CD4-positive, CD25-positive, alpha-beta regulatory T cell (primary cell): ENCODE data around the gene PIEZO1. TPM values are rescaled to one million over a fixed set of nuclear protein-coding genes. Genes with fewer than 3 reads are reported as not detected.

Source experiments
- ATAC-seq, 2 donors: fragments of 150-1000 bp; cut with Tn5 transposase; one replicate each; pipeline ENCODE4 v1.10.0; 2021; ENCODE audit warnings: low read depth in 2 of 2, moderate number of reproducible peaks in 2 of 2, moderate library complexity in 1 of 2
- DNase-seq, 3 donors: peaks; one replicate each; pipeline versions ENCODE4 v3.0.0 to v3.0.0-alpha.2; 2012 to 2022; ENCODE audit warnings: mixed read lengths in 1 of 3
- H3K27ac ChIP-seq: one replicate; pipeline ENCODE4 v1.7.0; 2013; ENCODE audit warnings: mild to moderate bottlenecking, low read length; ENCODE audit not compliant: insufficient read depth, poor library complexity, severe bottlenecking
- H3K27me3 ChIP-seq: one replicate; pipeline ENCODE4 v1.7.0; 2013; ENCODE audit warnings: low read length; ENCODE audit not compliant: control insufficient read depth, insufficient read depth
- H3K36me3 ChIP-seq: one replicate; pipeline ENCODE4 v1.7.0; 2013; ENCODE audit warnings: mild to moderate bottlenecking, low read length, moderate library complexity; ENCODE audit not compliant: control insufficient read depth, insufficient read depth
- H3K4me1 ChIP-seq: 2 replicates; pipeline ENCODE4 v1.7.0; 2013; ENCODE audit warnings: mild to moderate bottlenecking, low read length; ENCODE audit not compliant: insufficient read depth, control insufficient read depth, poor library complexity, severe bottlenecking
- H3K4me3 ChIP-seq: one replicate; pipeline ENCODE4 v1.7.0; 2013; ENCODE audit warnings: low read depth, mild to moderate bottlenecking, low read length, moderate library complexity
- H3K9me3 ChIP-seq, 2 experiments: 1 replicate in 1 of 2; 2 replicates in 1 of 2; pipeline ENCODE4 v1.7.0; 2013; ENCODE audit warnings: low read length in 2 of 2, mild to moderate bottlenecking in 1 of 2, moderate library complexity in 1 of 2; ENCODE audit not compliant: control insufficient read depth in 2 of 2
- H3K27ac Mint-ChIP-seq, 3 donors: one replicate each; pipeline ENCODE4 v1.8.0; 2020 to 2022; ENCODE audit warnings: mild to moderate bottlenecking in 3 of 3, mixed read lengths in 3 of 3, moderate library complexity in 2 of 3
- H3K27me3 Mint-ChIP-seq: one replicate; pipeline ENCODE4 v1.8.0; 2022; ENCODE audit warnings: mild to moderate bottlenecking, mixed read lengths
- H3K36me3 Mint-ChIP-seq: one replicate; pipeline ENCODE4 v1.8.0; 2020; ENCODE audit warnings: mixed read lengths
- H3K4me1 Mint-ChIP-seq, 4 donors: one replicate each; pipeline ENCODE4 v1.8.0; 2020 to 2022; ENCODE audit warnings: mixed read lengths in 4 of 4, mild to moderate bottlenecking in 1 of 4
- H3K4me3 Mint-ChIP-seq, 4 donors: one replicate each; pipeline ENCODE4 v1.8.0; 2020 to 2022; ENCODE audit warnings: mild to moderate bottlenecking in 4 of 4, mixed read lengths in 4 of 4, moderate library complexity in 3 of 4
- H3K9me3 Mint-ChIP-seq, 7 donors: one replicate each; pipeline ENCODE4 v1.8.0; 2020 to 2022; ENCODE audit warnings: mixed read lengths in 7 of 7, mild to moderate bottlenecking in 3 of 7, moderate library complexity in 2 of 7
- polyA plus RNA-seq, 4 donors: library from polyadenylated mRNA; unstranded; fragments of 300-500 nt; fragmentation: Illumina TruSeq; gene quantifications; one replicate each; pipeline ENCODE4 v1.2.3, GENCODE V29; 2021
- total RNA-seq: library from RNA; stranded (reverse); gene quantifications from one replicate; pipeline ENCODE4 v1.2.3, GENCODE V29; 2022

The PIEZO1 gene
- total and polyA plus RNA-seq, 5 donors from 2014 or later = 18.1 to 337 (median 20.2) TPM

GRCh38 chr16:88754912-88755744 is 29.9 kb downstream of the PIEZO1 start:
- no peaks in the 10 kb centered on the region for H3K27me3 Mint-ChIP-seq
- H3K9me3 Mint-ChIP-seq = no peaks in the 10 kb centered on the region
- H3K27ac Mint-ChIP-seq = peak overlapping the region in 1 of 3 donors; percentile 10
- DNase-seq (peak in 1 of 3 donors; percentile 43), ATAC-seq (peak in 1 of 2 donors; percentile 25)
- no peaks in the 10 kb centered on the region for H3K27me3 ChIP-seq
- peaks cover 0 to 38% (median 15%) of the 10 kb centered on the region in 4 donors for H3K4me1 Mint-ChIP-seq
- no peak overlapping the region for H3K27ac ChIP-seq
- H3K4me1 ChIP-seq = peaks cover 33% of the 10 kb centered on the region
- no peaks in the 10 kb centered on the region for H3K9me3 ChIP-seq
- H3K4me3 ChIP-seq = no peak overlapping the region
- H3K36me3 Mint-ChIP-seq = no peaks in the 10 kb centered on the region
- H3K36me3 ChIP-seq = peaks cover 8% of the 10 kb centered on the region
- H3K4me3 Mint-ChIP-seq = no peak overlapping the region

GRCh38 chr16:88754109-88754911 is 30.7 kb downstream of the PIEZO1 start:
- Histone ChIP-seq H3K4me1 (peaks cover 24% of the 10 kb centered on the region), H3K27me3 (no peaks in the 10 kb centered on the region), H3K36me3 (peaks cover 8% of the 10 kb centered on the region), H3K27ac (no peak overlapping the region), H3K4me3 (no peak overlapping the region), H3K9me3 (no peaks in the 10 kb centered on the region)
- no peak for DNase-seq
- no peaks in the 10 kb centered on the region for H3K36me3 Mint-ChIP-seq
- peaks cover 0 to 34% (median 13%) of the 10 kb centered on the region in 4 donors for H3K4me1 Mint-ChIP-seq
- H3K4me3 Mint-ChIP-seq = no peak overlapping the region
- no peaks in the 10 kb centered on the region for H3K9me3 Mint-ChIP-seq
- peak overlapping the region in 1 of 3 donors; percentile 62 for H3K27ac Mint-ChIP-seq
- ATAC-seq = no peak
- H3K27me3 Mint-ChIP-seq = no peaks in the 10 kb centered on the region

DNA sequence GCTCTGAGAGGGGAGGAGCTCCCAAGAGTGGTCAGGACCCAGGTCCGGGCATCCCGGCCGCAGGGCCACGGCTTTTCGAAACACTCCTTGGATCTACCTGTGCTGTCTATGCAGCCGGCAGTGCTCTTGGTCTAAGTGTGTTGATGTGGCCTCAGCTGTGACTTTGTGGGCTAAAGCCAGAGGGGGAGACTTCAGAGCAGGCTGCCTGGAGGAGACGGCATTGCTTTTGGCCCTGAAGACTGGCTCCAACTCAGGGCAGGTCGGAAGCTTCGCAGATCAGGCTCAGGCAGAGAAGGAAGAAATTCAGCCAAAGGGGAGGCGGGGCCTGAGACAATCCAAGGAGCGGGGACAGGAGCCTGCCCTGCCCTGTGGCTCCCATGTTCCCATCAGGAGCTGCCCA is 31.4 kb downstream of the PIEZO1 start:
- Histone ChIP-seq H3K9me3 (no peaks in the 10 kb centered on the region), H3K27me3 (no peaks in the 10 kb centered on the region), H3K4me1 (peaks cover 17% of the 10 kb centered on the region), H3K36me3 (peaks cover 8% of the 10 kb centered on the region), H3K27ac (no peak overlapping the region), H3K4me3 (no peak overlapping the region)
- no peaks in the 10 kb centered on the region for H3K9me3 Mint-ChIP-seq
- peaks cover 0 to 27% (median 8%) of the 10 kb centered on the region in 4 donors for H3K4me1 Mint-ChIP-seq
- H3K4me3 Mint-ChIP-seq = no peak overlapping the region
- no peaks in the 10 kb centered on the region for H3K36me3 Mint-ChIP-seq
- ATAC-seq = no peak
- DNase-seq = no peak
- no peaks in the 10 kb centered on the region for H3K27me3 Mint-ChIP-seq
- peak overlapping the region; percentile 62 to 83 (median 71) for H3K27ac Mint-ChIP-seq

DNA sequence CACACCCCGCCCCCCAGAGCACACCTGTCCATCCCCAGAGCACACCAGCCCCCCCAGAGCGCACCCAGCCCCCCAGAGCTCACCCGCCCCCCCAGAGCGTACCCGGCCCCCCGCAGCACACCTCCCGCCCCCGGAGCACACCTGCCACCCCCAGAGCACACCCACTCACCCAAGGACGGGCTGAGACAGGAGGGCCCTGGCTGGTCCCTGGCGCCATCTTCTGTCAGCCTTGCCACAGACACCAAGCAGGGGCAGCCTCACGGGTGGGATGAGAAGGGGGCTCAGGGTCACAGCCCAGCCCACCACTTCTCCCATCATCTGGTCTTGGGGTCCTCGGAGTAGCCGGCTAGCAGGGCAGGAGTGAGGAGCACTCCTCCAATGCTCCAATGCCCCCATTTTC is 31.8 kb downstream of the PIEZO1 start:
- H3K27ac Mint-ChIP-seq = peak overlapping the region in 1 of 3 donors; percentile 62
- no peaks in the 10 kb centered on the region for H3K36me3 Mint-ChIP-seq

DNA sequence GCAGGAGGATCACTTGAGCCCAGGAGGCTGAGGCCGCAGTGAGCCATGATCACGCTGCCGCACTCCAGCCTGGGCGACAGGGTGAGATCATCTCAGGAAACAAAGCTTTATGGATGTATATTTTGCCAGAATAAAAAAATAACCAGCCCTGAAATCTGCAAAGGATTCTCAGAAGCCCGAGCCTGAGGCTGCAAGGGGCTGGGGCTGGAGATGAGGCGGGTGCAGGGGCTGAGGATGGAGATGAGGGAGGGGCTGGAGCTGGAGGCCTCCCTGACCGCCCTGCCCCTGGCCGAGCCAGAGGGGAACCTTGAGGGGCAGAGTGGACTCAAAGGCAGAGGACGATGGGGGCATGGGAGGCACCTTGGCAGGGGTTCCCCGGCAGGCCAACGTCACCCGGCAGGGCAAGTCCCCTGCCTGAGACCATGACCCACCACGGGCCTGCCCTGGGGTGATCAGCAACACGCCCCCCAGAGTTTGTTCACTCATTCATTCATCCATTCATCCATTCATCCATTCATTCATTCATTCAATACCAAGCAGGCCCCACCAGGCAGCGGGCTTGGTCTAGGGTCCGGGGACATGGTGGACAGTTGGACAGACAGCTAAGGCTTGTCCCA is 32.5 kb downstream of the PIEZO1 start:
- no peak for ATAC-seq
- peaks cover 8% of the 10 kb centered on the region for H3K36me3 ChIP-seq

More for the DNA sequence above, 31.8 kb downstream of the PIEZO1 start:
- Mint-ChIP-seq H3K9me3 (no peaks in the 10 kb centered on the region), H3K4me3 (no peak overlapping the region), H3K27me3 (no peaks in the 10 kb centered on the region), H3K4me1 (peaks cover 0 to 23% (median 6%) of the 10 kb centered on the region in 4 donors)
- H3K27ac ChIP-seq = no peak overlapping the region
- no peaks in the 10 kb centered on the region for H3K9me3 ChIP-seq
- DNase-seq = no peak
- no peaks in the 10 kb centered on the region for H3K27me3 ChIP-seq
- H3K4me1 ChIP-seq = peaks cover 13% of the 10 kb centered on the region
- no peak for ATAC-seq
- H3K36me3 ChIP-seq = peaks cover 8% of the 10 kb centered on the region
- no peak overlapping the region for H3K4me3 ChIP-seq

DNA sequence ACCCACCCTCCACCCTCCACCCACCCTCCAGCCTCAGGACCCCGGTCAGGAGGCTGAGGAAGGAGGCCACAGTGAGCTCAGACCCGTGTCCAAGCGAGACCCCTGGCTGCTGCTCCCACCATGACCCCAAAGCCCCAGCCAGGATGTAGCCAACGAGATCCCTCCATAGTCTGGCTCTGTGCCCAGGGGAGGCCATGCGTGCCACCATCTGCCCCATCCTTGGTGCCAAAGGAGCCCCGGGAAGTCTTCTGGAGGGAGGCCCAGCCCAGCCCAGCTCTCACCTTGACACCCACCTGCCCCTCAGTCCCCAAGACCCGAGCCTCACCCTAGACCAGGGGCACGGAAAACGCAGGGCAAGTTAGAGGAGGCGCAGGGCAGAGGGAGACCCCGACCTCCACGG is 34.2 kb downstream of the PIEZO1 start:
- Mint-ChIP-seq H3K4me3 (no peak overlapping the region), H3K36me3 (no peaks in the 10 kb centered on the region), H3K27me3 (no peaks in the 10 kb centered on the region), H3K27ac (no peak overlapping the region), H3K4me1 (peaks cover 0 to 27% (median 8%) of the 10 kb centered on the region in 4 donors), H3K9me3 (no peaks in the 10 kb centered on the region)
- Histone ChIP-seq H3K9me3 (no peaks in the 10 kb centered on the region), H3K27me3 (no peaks in the 10 kb centered on the region), H3K27ac (no peak overlapping the region), H3K36me3 (peaks cover 8% of the 10 kb centered on the region), H3K4me3 (no peak overlapping the region), H3K4me1 (peaks cover 11% of the 10 kb centered on the region)
- ATAC-seq = no peak
- DNase-seq = no peak

More for the DNA sequence above, 32.5 kb downstream of the PIEZO1 start:
- Mint-ChIP-seq H3K27me3 (no peaks in the 10 kb centered on the region), H3K4me1 (peaks cover 0 to 19% (median 4%) of the 10 kb centered on the region in 4 donors), H3K9me3 (no peaks in the 10 kb centered on the region), H3K36me3 (no peaks in the 10 kb centered on the region), H3K4me3 (no peak overlapping the region), H3K27ac (no peak overlapping the region)
- no peak overlapping the region for H3K27ac ChIP-seq
- no peak for DNase-seq
- H3K9me3 ChIP-seq = no peaks in the 10 kb centered on the region
- no peaks in the 10 kb centered on the region for H3K27me3 ChIP-seq
- H3K4me1 ChIP-seq = peaks cover 8% of the 10 kb centered on the region
- H3K4me3 ChIP-seq = no peak overlapping the region

GRCh38 chr16:88749358-88749757 is 35.7 kb downstream of the PIEZO1 start:
- ATAC-seq = no peak
- H3K4me3 Mint-ChIP-seq = no peak overlapping the region
- Histone ChIP-seq H3K9me3 (no peaks in the 10 kb centered on the region), H3K36me3 (peaks cover 8% of the 10 kb centered on the region), H3K27ac (no peak overlapping the region), H3K27me3 (no peaks in the 10 kb centered on the region), H3K4me1 (peaks cover 23% of the 10 kb centered on the region), H3K4me3 (no peak overlapping the region)
- DNase-seq = no peak
- no peaks in the 10 kb centered on the region for H3K36me3 Mint-ChIP-seq
- peaks cover 0 to 31% (median 13%) of the 10 kb centered on the region in 4 donors for H3K4me1 Mint-ChIP-seq
- H3K27ac Mint-ChIP-seq = no peak overlapping the region
- no peaks in the 10 kb centered on the region for H3K27me3 Mint-ChIP-seq
- no peaks in the 10 kb centered on the region for H3K9me3 Mint-ChIP-seq
